Neural crest cell (in vitro differentiated cells): ENCODE measurements around the gene SYAP1. TPM values are rescaled to one million over a fixed set of nuclear protein-coding genes. Genes with fewer than 3 reads are reported as not detected.

Source experiments
- DNase-seq: peaks from one replicate; pipeline ENCODE4 v3.0.0; 2021; ENCODE audit warnings: low read depth, mixed read lengths, low spot score
- H3K27ac Mint-ChIP-seq: one replicate; pipeline ENCODE4 v1.8.0; 2021; ENCODE audit warnings: mild to moderate bottlenecking, mixed read lengths; ENCODE audit not compliant: unreplicated experiment
- H3K27me3 Mint-ChIP-seq: 2 replicates; pipeline ENCODE4 v1.8.0; 2021; ENCODE audit warnings: low read depth, mild to moderate bottlenecking, mixed read lengths
- H3K36me3 Mint-ChIP-seq: 2 replicates; pipeline ENCODE4 v1.8.0; 2021; ENCODE audit warnings: low read depth, mild to moderate bottlenecking, mixed read lengths
- H3K4me1 Mint-ChIP-seq: 2 replicates; pipeline ENCODE4 v1.8.0; 2021; ENCODE audit warnings: mixed read lengths
- H3K4me3 Mint-ChIP-seq: one replicate; pipeline ENCODE4 v1.8.0; 2021; ENCODE audit warnings: mild to moderate bottlenecking, mixed read lengths
- H3K9me3 Mint-ChIP-seq: 2 replicates; pipeline ENCODE4 v1.8.0; 2021; ENCODE audit warnings: mixed read lengths
- total RNA-seq: library from RNA; stranded (reverse); gene quantifications from 2 replicates; pipeline ENCODE4 v1.2.1, GENCODE V29; 2021
- TF ChIP-seq, protein P1 (sequence below): fragments of 200-600 bp; sonication (generic); conservative IDR thresholded peaks from 2 replicates; pipeline ENCODE4 v1.5.0; 2021; ENCODE audit warnings: antibody characterized with exemption, mild to moderate bottlenecking

SYAP1 gene
- total RNA-seq, 1 donor from 2014 or later, result 38.0 TPM

DNA sequence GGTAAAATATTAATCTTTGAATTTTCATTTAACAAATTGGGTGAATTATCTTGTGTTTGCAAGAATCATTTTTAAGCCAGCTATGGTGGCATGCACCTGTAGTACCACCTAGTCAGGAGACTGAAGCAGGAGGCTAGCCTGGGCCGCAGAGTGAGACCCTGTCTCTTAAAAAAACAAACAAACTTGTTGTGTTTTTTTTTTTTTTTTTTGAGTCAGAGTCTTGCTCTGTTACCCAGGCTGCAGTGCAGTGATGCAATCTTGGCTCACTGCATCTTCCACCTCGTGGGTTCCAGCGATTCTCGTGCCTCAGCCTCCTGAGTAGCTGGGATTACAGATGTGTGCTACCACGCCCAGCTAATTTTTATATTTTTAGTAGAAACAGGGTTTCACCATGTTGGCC lies 69.1 kb downstream of the SYAP1 start:
- TF ChIP-seq, protein P1, sequence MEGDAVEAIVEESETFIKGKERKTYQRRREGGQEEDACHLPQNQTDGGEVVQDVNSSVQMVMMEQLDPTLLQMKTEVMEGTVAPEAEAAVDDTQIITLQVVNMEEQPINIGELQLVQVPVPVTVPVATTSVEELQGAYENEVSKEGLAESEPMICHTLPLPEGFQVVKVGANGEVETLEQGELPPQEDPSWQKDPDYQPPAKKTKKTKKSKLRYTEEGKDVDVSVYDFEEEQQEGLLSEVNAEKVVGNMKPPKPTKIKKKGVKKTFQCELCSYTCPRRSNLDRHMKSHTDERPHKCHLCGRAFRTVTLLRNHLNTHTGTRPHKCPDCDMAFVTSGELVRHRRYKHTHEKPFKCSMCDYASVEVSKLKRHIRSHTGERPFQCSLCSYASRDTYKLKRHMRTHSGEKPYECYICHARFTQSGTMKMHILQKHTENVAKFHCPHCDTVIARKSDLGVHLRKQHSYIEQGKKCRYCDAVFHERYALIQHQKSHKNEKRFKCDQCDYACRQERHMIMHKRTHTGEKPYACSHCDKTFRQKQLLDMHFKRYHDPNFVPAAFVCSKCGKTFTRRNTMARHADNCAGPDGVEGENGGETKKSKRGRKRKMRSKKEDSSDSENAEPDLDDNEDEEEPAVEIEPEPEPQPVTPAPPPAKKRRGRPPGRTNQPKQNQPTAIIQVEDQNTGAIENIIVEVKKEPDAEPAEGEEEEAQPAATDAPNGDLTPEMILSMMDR, result no peak
- Mint-ChIP-seq H3K9me3 (no peaks in the 10 kb centered on the region), H3K4me3 (peak overlapping the region; percentile 90), H3K36me3 (no peaks in the 10 kb centered on the region), H3K27ac (no peak overlapping the region), H3K27me3 (no peaks in the 10 kb centered on the region), H3K4me1 (peaks cover 18% of the 10 kb centered on the region)
- no peak for DNase-seq

DNA sequence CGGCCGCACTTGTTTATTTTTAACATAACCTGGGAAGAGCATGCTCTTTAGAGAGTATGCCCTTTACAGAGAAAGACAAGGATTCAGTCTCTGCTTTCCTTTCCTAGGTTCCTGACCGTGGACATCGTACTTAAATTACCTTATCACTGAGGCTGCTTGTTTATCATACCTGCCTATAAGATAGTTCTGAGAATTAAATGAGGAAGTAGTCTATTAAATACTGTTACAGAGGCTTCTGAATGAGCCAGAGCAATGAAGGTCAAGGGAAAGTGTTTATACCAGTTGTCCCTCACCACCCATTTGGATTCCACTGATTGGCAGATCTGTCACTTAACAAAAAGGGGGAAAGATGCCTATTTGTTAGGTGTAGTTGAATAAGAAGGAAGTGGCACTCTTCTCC lies 76.9 kb downstream of the SYAP1 start:
- DNase-seq, result no peak
- Mint-ChIP-seq H3K9me3 (no peaks in the 10 kb centered on the region), H3K4me3 (no peak overlapping the region), H3K4me1 (peaks cover 5% of the 10 kb centered on the region), H3K27me3 (no peaks in the 10 kb centered on the region), H3K27ac (peak overlapping the region; percentile 36), H3K36me3 (peaks cover 11% of the 10 kb centered on the region)
- TF ChIP-seq, protein P1, result no peak

DNA sequence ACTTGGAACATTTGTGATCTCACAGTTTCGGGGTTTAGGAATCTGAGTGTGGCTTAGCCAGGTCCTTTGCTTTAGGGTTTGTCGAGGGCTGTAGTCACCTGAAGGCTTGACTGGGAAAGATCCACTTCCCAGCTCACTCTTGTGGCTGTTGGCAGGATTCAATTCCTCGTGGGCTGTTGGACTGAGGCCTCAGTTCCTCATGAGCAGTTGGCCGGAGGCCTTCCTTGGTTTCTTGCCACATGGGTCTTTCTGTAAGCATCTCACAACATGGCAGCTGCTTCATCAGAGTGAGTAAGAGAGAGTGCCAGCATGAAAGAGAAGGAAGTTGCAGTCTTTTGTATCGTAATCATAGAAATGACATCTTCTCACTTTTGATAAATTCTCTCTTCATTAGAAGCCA lies 77.9 kb downstream of the SYAP1 start:
- DNase-seq, result no peak
- Mint-ChIP-seq H3K27ac (no peak overlapping the region), H3K27me3 (no peaks in the 10 kb centered on the region)

DNA sequence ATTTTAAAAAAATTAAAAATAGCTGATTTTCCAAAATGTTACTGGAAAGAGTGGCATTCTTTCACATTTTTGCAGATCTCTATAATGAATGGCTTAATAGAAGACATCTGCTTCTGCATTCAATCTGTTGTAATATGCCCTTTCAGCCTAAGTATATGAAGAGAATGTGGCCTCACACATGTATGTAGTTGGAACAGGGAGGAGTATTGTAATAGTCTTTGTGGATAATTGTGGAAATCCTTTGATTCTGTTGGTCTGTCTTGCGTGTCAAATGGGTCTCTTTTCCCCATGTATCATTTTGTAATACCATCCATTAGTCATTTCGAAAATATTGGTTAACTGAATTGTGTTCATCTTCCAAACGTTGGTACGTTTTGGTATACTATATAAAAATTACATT lies 78.4 kb downstream of the SYAP1 start:
- peaks cover 5% of the 10 kb centered on the region for H3K4me1 Mint-ChIP-seq
- H3K4me3 Mint-ChIP-seq, result no peak overlapping the region
- H3K9me3 Mint-ChIP-seq, result no peaks in the 10 kb centered on the region
- no peak for DNase-seq
- no peak overlapping the region for H3K27ac Mint-ChIP-seq
- TF ChIP-seq, protein P1, result no peak
- no peaks in the 10 kb centered on the region for H3K27me3 Mint-ChIP-seq
- H3K36me3 Mint-ChIP-seq, result peaks cover 11% of the 10 kb centered on the region

More for the DNA sequence above, 77.9 kb downstream of the SYAP1 start:
- Mint-ChIP-seq H3K4me1 (peaks cover 5% of the 10 kb centered on the region), H3K9me3 (no peaks in the 10 kb centered on the region), H3K4me3 (no peak overlapping the region), H3K36me3 (peaks cover 11% of the 10 kb centered on the region)
- TF ChIP-seq, protein P1, result no peak

DNA sequence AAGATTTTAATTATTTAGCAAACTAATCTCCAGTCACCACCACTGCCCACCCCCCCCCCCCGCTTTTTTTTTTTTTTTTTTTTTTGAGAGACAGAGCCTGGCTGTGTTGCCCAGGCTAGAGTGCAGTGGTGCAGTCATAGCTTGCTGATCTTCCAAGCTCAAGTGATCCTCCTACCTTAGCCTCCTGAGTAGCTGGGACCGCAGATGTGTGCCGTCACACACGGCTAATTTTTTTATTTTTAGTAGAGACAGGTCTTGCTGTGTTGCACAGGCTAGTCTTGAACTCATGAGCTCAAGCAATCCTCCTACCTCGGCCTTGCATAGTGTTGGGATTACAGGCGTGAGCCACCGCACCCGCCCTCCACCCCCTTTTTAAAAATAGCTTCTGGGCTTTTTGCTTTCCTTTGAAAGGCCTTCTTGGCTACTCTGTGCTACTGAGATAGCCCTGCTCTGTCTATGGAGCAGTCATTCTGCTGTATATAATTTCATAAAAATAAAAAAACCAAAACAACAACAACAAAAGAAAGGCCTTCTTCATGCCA lies 85.6 kb downstream of the SYAP1 start:
- H3K9me3 Mint-ChIP-seq, result no peaks in the 10 kb centered on the region
- H3K36me3 Mint-ChIP-seq, result peaks cover 2% of the 10 kb centered on the region
- no peak for DNase-seq
- peaks cover 11% of the 10 kb centered on the region for H3K4me1 Mint-ChIP-seq
- no peak overlapping the region for H3K4me3 Mint-ChIP-seq
- TF ChIP-seq, protein P1, result no peak
- H3K27me3 Mint-ChIP-seq, result no peaks in the 10 kb centered on the region
- H3K27ac Mint-ChIP-seq, result no peak overlapping the region
